ENCODE results near the gene MZF1. TPM values are rescaled to one million over a fixed set of nuclear protein-coding genes. Genes with fewer than 3 reads are reported as not detected.

MZF1 gene
- total and polyA plus RNA-seq, 9 of the 15 experiments (the other 6 are each of a cell fraction or from before 2014, with no cell fraction given), result 0.31 to 29.3 (median 11.5) TPM

DNA sequence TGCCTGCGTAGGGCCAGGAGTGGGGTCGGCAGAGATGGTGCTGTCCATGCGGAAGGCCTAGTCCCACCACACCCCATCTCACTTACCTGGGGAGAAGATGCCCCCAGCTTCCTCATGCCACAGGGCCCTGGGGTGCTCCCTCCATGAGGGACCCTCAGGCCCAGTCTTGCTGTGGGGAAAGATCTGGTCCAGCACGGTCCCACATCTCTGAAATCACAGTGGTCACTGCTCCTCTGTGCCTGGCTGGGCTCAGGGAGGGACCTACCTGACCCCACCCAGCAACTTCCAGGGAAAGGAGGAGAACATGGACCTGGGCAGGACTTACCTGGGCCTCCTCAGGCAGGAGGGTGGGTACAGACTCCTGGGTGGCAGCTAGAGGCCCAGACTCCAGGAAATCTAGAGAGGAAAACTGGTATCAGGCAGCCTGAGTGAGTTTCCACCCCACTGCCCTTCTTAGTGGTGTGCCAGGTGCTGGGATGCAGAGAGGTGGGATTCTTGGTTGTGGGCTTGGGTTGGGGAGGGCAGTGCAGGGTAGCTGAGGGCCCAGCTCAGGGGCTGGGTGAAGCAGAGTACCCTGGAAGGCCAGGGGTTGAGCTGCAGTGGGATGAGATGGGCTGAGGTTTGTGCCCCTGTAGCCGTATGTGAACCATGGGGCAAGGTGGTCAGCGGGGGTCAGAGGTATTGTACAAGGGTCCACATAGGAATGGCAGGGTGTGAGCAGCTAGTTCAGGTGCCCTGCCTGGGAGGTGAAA, 3.8 kb downstream of the MZF1 start:
- Histone ChIP-seq H3K9me3 (replicated peaks; ENCODE audit: control insufficient read depth, insufficient read depth, low read depth, low read length) (no peaks in the 10 kb centered on the region), H3K4me3 (no peak overlapping the region), H3K79me2 (ENCODE audit: control insufficient read depth, insufficient read depth, low read length) (peaks cover 13% of the 10 kb centered on the region), H3K4me1 (replicated peaks in 1 of 2; ENCODE audit: control insufficient read depth in 2 of 2, insufficient read depth in 2 of 2, low read length in 2 of 2) (peaks cover 22 to 23% of the 10 kb centered on the region in 2 experiments; a peak in 4 of 5 replicates), H3K9ac (ENCODE audit: insufficient read depth in 1 of 2, low read depth in 2 of 2, low read length in 2 of 2) (peak overlapping the region in 1 of 2 experiments; percentile 8; a peak in 2 of 4 replicates), H3K9me1 (ENCODE audit: control insufficient read depth, insufficient read depth, low read length) (no peaks in the 10 kb centered on the region), H3K27ac (ENCODE audit: extremely low read depth, low read depth, low read length) (no peak overlapping the region), H2AFZ (ENCODE audit: low read depth, low read length) (no peak overlapping the region), H3K27me3 (ENCODE audit: control insufficient read depth in 2 of 2, insufficient read depth in 2 of 2, low read length in 2 of 2) (no peaks in the 10 kb centered on the region), H3K4me2 (ENCODE audit: insufficient read depth, low read length) (no peak overlapping the region), H3K36me3 (ENCODE audit: control insufficient read depth, insufficient read depth, low read length) (peaks cover 42% of the 10 kb centered on the region; the same call in 2 of the 3 replicates), H4K20me1 (replicated peaks; ENCODE audit: control insufficient read depth, insufficient read depth, low read length) (no peaks in the 10 kb centered on the region)
- intact Hi-C loops (cut with micrococcal nuclease) (no loop called here), in situ Hi-C loops (cut with MboI) (no loop called here)
- CTCF ChIA-PET (ENCODE audit: low intra/inter-chr PET ratio), result no interaction called here
- DNase-seq (ENCODE audit: extremely low read depth in 1 of 4, low spot score in 3 of 4) (no peak), ATAC-seq (no peak), FAIRE-seq (no peak)
- POLR2A ChIA-PET, result interaction anchor here (0.6 to 2.8 kb wide), 2 partner anchors 10 to 1180 kb away, joined by 3 to 14 read pairs; partner anchors contain the start of gene ZNF548
- BruUV-seq (replicated peaks), result no TSS peak
- TF ChIP-seq CBFA2T2 (conservative IDR thresholded peaks at IDR 0.05) (no peak), SMARCE1 (IDR thresholded peaks at IDR 0.05) (no peak), PML (IDR thresholded peaks at IDR 0.05; ENCODE audit: low read length) (no peak), XRCC3 (IDR thresholded peaks at IDR 0.05) (no peak), MAFK (IDR thresholded peaks at IDR 0.05; ENCODE audit: low read length) (no peak), POLR2AphosphoS2 (IDR thresholded peaks at IDR 0.05; ENCODE audit: low read length) (0 out of 2 replicates have a peak, but pooled peaks have one; percentile 38), PHB2 (IDR thresholded peaks at IDR 0.05; ENCODE audit: low read depth) (no peak), CBX1 (IDR thresholded peaks at IDR 0.05; ENCODE audit: low read depth) (no peak), TAF15 (IDR thresholded peaks at IDR 0.05; ENCODE audit: low read depth, low read length) (no peak), HDAC6 (IDR thresholded peaks at IDR 0.05; ENCODE audit: low read depth, low read length) (no peak), TARDBP (IDR thresholded peaks at IDR 0.05) (no peak), POLR2G (IDR thresholded peaks at IDR 0.05; ENCODE audit: low read depth, low read length) (peak; percentile 14; the same call in 1 of the 2 replicates)
- 83% methylated on average over 6 of the region's 6 CpGs for WGBS (ENCODE audit: insufficient coverage, low coverage, missing lambda C conversion rate)

Data from K562 (cell line).